Suprapubic skin (tissue), 4 donors: Measurements from ENCODE around the gene MVK. TPM values are rescaled to one million over a fixed set of nuclear protein-coding genes. Genes with fewer than 3 reads are reported as not detected.

Source experiments
- DNase-seq, 2 donors: peaks; one replicate each; pipeline ENCODE4 v3.0.0-alpha.2; 2019; ENCODE audit warnings: low spot score in 2 of 2
- H3K27ac ChIP-seq: fragments of 200-600 bp; sonication (generic); one replicate; pipeline ENCODE4 v1.5.1; 2019
- H3K27me3 ChIP-seq: fragments of 200-600 bp; sonication (generic); one replicate; pipeline ENCODE4 v1.5.1; 2019
- H3K36me3 ChIP-seq: fragments of 200-600 bp; sonication (generic); one replicate; pipeline ENCODE4 v1.5.1; 2019
- H3K4me1 ChIP-seq: fragments of 200-600 bp; sonication (generic); one replicate; pipeline ENCODE4 v1.5.1; 2019
- H3K4me3 ChIP-seq: fragments of 200-600 bp; sonication (generic); one replicate; pipeline ENCODE4 v1.5.1; 2019; ENCODE audit warnings: mild to moderate bottlenecking
- H3K9me3 ChIP-seq: fragments of 200-600 bp; sonication (generic); one replicate; pipeline ENCODE4 v1.5.1; 2019
- EP300 ChIP-seq: sonication (generic); formaldehyde crosslinking; IDR thresholded peaks from one replicate; pipeline ENCODE4 v1.6.1; 2017; ENCODE audit warnings: antibody characterized with exemption
- POLR2A ChIP-seq, 2 donors: fragments of 450-650 bp; IDR thresholded peaks; one replicate each; pipeline ENCODE4 v1.6.1; 2017; ENCODE audit warnings: antibody characterized with exemption in 2 of 2, mild to moderate bottlenecking in 2 of 2, moderate library complexity in 2 of 2
- POLR2AphosphoS5 ChIP-seq, 3 donors: sonication (generic); formaldehyde crosslinking; IDR thresholded peaks; one replicate each; pipeline ENCODE4 v1.6.1; 2017; ENCODE audit warnings: antibody characterized with exemption in 3 of 3
- WGBS: methylation state at CpG from one replicate; pipeline ENCODE4 v1.1.5; 2018; 5-methylcytosine and 5-hydroxymethylcytosine counted together
- total RNA-seq, 4 donors: library from RNA; depleted of rRNA; stranded (reverse); fragments of >200 nt; gene quantifications; one replicate each; pipeline ENCODE4 v1.1.0, GENCODE V29; 2016
- TF ChIP-seq, protein P1 (sequence below), 2 donors: fragments of 200-600 bp in 1 of 2; fragments of 450-650 bp in 1 of 2; sonication (generic) in 1 of 2; IDR thresholded peaks; one replicate each; pipeline ENCODE4 v1.5.1; 2016 to 2019; ENCODE audit warnings: antibody characterized with exemption in 2 of 2, mild to moderate bottlenecking in 1 of 2, moderate library complexity in 1 of 2

The MVK gene
- total RNA-seq, 4 donors from 2014 or later: 30.1 to 62.1 (median 37.2) TPM

DNA sequence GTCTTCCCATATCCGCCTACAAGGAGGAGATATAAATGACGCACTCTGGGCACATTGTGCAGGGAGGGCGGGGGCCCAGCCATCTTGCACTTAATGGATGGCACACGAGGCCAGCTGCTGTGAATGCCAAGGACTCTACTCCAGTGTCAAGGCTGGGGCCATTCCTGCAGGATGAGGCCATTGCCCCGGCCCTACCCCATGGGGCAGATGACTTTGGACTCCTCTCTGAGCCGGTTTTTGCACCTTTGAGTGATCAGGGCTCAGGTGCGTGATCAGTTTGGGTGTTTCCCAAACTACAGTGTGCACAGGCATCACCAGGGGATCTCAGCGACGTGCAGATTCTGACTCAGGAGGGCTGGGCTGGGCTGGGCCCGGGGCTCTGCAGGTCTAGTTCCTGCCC is 16.4 kb upstream of the MVK start:
- no peak overlapping the region for H3K4me3 ChIP-seq
- H3K9me3 ChIP-seq: no peaks in the 10 kb centered on the region
- H3K27me3 ChIP-seq: no peaks in the 10 kb centered on the region
- no peak for DNase-seq
- TF ChIP-seq EP300 (no peak), POLR2A (IDR thresholded peaks at IDR 0.05) (no peak), POLR2AphosphoS5 (IDR thresholded peaks at IDR 0.05) (no peak)
- TF ChIP-seq, protein P1, sequence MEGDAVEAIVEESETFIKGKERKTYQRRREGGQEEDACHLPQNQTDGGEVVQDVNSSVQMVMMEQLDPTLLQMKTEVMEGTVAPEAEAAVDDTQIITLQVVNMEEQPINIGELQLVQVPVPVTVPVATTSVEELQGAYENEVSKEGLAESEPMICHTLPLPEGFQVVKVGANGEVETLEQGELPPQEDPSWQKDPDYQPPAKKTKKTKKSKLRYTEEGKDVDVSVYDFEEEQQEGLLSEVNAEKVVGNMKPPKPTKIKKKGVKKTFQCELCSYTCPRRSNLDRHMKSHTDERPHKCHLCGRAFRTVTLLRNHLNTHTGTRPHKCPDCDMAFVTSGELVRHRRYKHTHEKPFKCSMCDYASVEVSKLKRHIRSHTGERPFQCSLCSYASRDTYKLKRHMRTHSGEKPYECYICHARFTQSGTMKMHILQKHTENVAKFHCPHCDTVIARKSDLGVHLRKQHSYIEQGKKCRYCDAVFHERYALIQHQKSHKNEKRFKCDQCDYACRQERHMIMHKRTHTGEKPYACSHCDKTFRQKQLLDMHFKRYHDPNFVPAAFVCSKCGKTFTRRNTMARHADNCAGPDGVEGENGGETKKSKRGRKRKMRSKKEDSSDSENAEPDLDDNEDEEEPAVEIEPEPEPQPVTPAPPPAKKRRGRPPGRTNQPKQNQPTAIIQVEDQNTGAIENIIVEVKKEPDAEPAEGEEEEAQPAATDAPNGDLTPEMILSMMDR (IDR thresholded peaks at IDR 0.05): no peak
- H3K36me3 ChIP-seq: peaks cover 53% of the 10 kb centered on the region
- WGBS: 83% methylated on average over 6 of the region's 10 CpGs
- H3K4me1 ChIP-seq: peaks cover 12% of the 10 kb centered on the region
- H3K27ac ChIP-seq: no peak overlapping the region

GRCh38 chr12:109557805-109558204 is 15.8 kb upstream of the MVK start:
- WGBS: 86% methylated on average over 11 of the region's 12 CpGs
- Histone ChIP-seq H3K27me3 (no peaks in the 10 kb centered on the region), H3K4me3 (no peak overlapping the region), H3K27ac (no peak overlapping the region), H3K9me3 (no peaks in the 10 kb centered on the region), H3K36me3 (peaks cover 60% of the 10 kb centered on the region), H3K4me1 (peaks cover 12% of the 10 kb centered on the region)
- no peak for DNase-seq
- TF ChIP-seq, protein P1 (IDR thresholded peaks at IDR 0.05): no peak
- TF ChIP-seq POLR2AphosphoS5 (IDR thresholded peaks at IDR 0.05) (no peak), POLR2A (IDR thresholded peaks at IDR 0.05) (no peak), EP300 (no peak)

DNA sequence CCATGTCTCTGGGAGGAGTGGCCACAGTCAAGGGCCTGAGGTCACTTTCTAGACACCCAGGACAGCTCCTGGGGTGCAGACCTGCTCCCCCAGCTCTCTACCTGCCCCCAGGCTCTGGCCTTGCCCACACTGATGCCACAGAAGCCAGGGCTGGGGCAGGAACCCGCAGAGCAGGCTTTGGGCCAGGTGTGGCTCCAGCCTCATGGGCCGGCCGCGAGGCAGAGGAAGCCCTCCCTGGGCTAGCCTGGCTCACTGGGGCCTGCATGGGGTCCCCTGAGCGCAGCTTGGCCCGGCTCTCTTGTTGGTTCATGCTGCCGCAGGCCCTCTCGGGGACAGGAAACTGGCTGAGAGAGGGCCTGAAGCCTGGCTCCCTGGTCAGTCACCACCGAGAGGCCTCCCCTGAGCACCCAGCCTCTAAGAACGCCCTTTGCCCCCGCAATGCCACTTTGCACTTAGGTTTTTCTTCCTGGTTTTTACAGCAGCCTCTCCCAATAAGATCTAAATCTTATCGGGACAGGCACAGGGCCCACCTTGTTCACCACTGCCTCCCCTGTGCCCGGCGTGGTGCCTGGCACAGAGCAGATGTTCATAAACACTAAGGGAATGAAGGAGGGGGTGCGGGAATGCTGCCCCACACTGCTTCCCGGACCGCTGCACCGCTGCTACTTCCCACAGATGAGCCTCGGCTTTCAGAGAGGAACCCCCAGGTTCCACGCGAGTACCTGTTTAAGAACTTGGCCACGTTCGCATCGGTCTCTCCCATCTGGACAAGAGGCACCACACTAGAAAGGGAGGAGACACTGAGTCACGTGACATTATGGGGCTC is 15.0 kb upstream of the MVK start:
- Histone ChIP-seq H3K27me3 (no peaks in the 10 kb centered on the region), H3K27ac (no peak overlapping the region), H3K4me1 (peaks cover 11% of the 10 kb centered on the region), H3K9me3 (no peaks in the 10 kb centered on the region), H3K4me3 (no peak overlapping the region), H3K36me3 (peaks cover 67% of the 10 kb centered on the region)
- WGBS: 93% methylated on average over 16 of the region's 25 CpGs
- DNase-seq: no peak
- TF ChIP-seq EP300 (no peak), POLR2AphosphoS5 (IDR thresholded peaks at IDR 0.05) (no peak), POLR2A (IDR thresholded peaks at IDR 0.05) (no peak)
- TF ChIP-seq, protein P1 (IDR thresholded peaks at IDR 0.05): no peak

GRCh38 chr12:109559200-109559505 is 14.4 kb upstream of the MVK start:
- H3K36me3 ChIP-seq: peaks cover 72% of the 10 kb centered on the region
- H3K27ac ChIP-seq: no peak overlapping the region
- TF ChIP-seq EP300: no peak
- TF ChIP-seq POLR2A (IDR thresholded peaks at IDR 0.05): no peak
- no peak for TF ChIP-seq POLR2AphosphoS5 (IDR thresholded peaks at IDR 0.05)
- TF ChIP-seq, protein P1 (IDR thresholded peaks at IDR 0.05): no peak
- 94% methylated on average over 3 of the region's 6 CpGs for WGBS
- no peaks in the 10 kb centered on the region for H3K27me3 ChIP-seq
- no peak overlapping the region for H3K4me3 ChIP-seq
- no peaks in the 10 kb centered on the region for H3K9me3 ChIP-seq
- peaks cover 5% of the 10 kb centered on the region for H3K4me1 ChIP-seq
- DNase-seq: no peak

GRCh38 chr12:109559601-109560000 is 14.0 kb upstream of the MVK start:
- WGBS: 93% methylated on average over 5 of the region's 10 CpGs
- Histone ChIP-seq H3K9me3 (no peaks in the 10 kb centered on the region), H3K4me1 (peaks cover under 1% of the 10 kb centered on the region), H3K27ac (no peak overlapping the region), H3K36me3 (peaks cover 76% of the 10 kb centered on the region), H3K4me3 (no peak overlapping the region), H3K27me3 (no peaks in the 10 kb centered on the region)
- no peak for DNase-seq
- no peak for TF ChIP-seq POLR2AphosphoS5 (IDR thresholded peaks at IDR 0.05)
- TF ChIP-seq EP300: no peak
- TF ChIP-seq, protein P1 (IDR thresholded peaks at IDR 0.05): no peak
- no peak for TF ChIP-seq POLR2A (IDR thresholded peaks at IDR 0.05)
